ENCODE data around the gene KIF5C. TPM values are rescaled to one million over a fixed set of nuclear protein-coding genes. Genes with fewer than 3 reads are reported as not detected.

KIF5C gene
- total RNA-seq, 4 donors from 2014 or later = 0.77 to 11.0 (median 1.9) TPM

DNA sequence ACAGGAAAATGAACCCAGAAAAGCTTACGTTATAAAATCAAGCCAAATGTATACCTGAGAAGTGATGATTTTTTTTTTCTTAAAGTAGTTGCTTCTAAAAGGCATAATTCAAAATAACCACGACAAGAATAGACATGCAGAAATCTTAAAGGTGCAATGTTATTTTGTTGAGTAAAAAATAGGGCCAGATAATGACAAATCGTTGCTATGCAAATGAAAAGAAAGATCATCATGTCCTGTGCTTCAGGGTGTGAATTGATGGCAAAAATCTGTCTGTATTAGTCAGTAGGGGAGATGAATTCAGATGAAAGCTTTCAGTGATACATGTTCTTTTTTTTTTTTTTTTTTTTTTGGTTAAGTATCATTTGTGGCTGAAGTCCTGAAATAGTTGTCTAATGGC is 187.5 kb downstream of the KIF5C start:
- Histone ChIP-seq H3K9me3 (no peaks in the 10 kb centered on the region), H3K27ac (no peak overlapping the region), H3K27me3 (no peaks in the 10 kb centered on the region), H3K4me1 (no peaks in the 10 kb centered on the region), H3K4me3 (no peak overlapping the region), H3K36me3 (no peaks in the 10 kb centered on the region)
- no peak for TF ChIP-seq POLR2A (IDR thresholded peaks at IDR 0.05)
- TF ChIP-seq, protein P1, sequence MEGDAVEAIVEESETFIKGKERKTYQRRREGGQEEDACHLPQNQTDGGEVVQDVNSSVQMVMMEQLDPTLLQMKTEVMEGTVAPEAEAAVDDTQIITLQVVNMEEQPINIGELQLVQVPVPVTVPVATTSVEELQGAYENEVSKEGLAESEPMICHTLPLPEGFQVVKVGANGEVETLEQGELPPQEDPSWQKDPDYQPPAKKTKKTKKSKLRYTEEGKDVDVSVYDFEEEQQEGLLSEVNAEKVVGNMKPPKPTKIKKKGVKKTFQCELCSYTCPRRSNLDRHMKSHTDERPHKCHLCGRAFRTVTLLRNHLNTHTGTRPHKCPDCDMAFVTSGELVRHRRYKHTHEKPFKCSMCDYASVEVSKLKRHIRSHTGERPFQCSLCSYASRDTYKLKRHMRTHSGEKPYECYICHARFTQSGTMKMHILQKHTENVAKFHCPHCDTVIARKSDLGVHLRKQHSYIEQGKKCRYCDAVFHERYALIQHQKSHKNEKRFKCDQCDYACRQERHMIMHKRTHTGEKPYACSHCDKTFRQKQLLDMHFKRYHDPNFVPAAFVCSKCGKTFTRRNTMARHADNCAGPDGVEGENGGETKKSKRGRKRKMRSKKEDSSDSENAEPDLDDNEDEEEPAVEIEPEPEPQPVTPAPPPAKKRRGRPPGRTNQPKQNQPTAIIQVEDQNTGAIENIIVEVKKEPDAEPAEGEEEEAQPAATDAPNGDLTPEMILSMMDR (IDR thresholded peaks at IDR 0.05) = no peak
- intact Hi-C loops (cut with DNase I; ENCODE audit: low total_unique reads) = no loop called here
- DNase-seq = no peak

DNA sequence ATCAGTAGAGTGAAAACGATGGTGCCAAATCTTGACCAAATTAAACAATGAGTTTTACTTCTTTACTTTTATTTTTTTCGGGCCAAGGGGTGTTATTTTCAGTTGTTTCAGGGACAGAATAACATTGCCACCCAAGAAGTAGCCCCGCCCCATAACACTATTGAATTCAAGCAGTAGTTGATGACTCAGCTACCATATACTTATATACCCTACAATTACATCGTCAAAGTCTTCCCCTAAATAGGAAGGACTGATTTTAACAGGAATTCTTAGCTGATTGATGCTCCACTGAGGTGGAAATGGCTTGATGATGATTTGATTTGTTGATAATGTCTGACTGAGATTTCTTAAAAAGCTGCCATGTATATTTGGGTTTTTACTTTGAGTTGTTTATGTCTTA is 188.2 kb downstream of the KIF5C start:
- Histone ChIP-seq H3K27ac (no peak overlapping the region), H3K36me3 (no peaks in the 10 kb centered on the region), H3K9me3 (no peaks in the 10 kb centered on the region), H3K4me1 (no peaks in the 10 kb centered on the region), H3K27me3 (no peaks in the 10 kb centered on the region), H3K4me3 (no peak overlapping the region)
- no peak for DNase-seq
- no peak for TF ChIP-seq POLR2A (IDR thresholded peaks at IDR 0.05)
- TF ChIP-seq, protein P1 (IDR thresholded peaks at IDR 0.05) = no peak
- intact Hi-C loops (cut with DNase I; ENCODE audit: low total_unique reads) = no loop called here

- no peak for TF ChIP-seq POLR2A (IDR thresholded peaks at IDR 0.05)
- TF ChIP-seq, protein P1 (IDR thresholded peaks at IDR 0.05) = no peak
- H3K4me3 ChIP-seq = no peak overlapping the region
- no peaks in the 10 kb centered on the region for H3K27me3 ChIP-seq
- no peaks in the 10 kb centered on the region for H3K4me1 ChIP-seq
- H3K27ac ChIP-seq = no peak overlapping the region
- intact Hi-C loops (cut with DNase I; ENCODE audit: low total_unique reads) = no loop called here
- no peaks in the 10 kb centered on the region for H3K36me3 ChIP-seq
- no peak for DNase-seq
- H3K9me3 ChIP-seq = no peaks in the 10 kb centered on the region
These were observed 189.4 kb downstream of the KIF5C start for GRCh38 chr2:149064365-149064841.

- intact Hi-C loops (cut with DNase I; ENCODE audit: low total_unique reads) = no loop called here
- no peak overlapping the region for H3K27ac ChIP-seq
- no peaks in the 10 kb centered on the region for H3K4me1 ChIP-seq
These were observed 190.0 kb downstream of the KIF5C start for GRCh38 chr2:149064856-149065630.

More at GRCh38 chr2:149064856-149065630, 190.0 kb downstream of the KIF5C start:
- TF ChIP-seq POLR2A (IDR thresholded peaks at IDR 0.05) = no peak
- TF ChIP-seq, protein P1 (IDR thresholded peaks at IDR 0.05) = no peak
- no peaks in the 10 kb centered on the region for H3K36me3 ChIP-seq
- no peaks in the 10 kb centered on the region for H3K9me3 ChIP-seq
- H3K4me3 ChIP-seq = no peak overlapping the region
- H3K27me3 ChIP-seq = no peaks in the 10 kb centered on the region
- DNase-seq = no peak
